SW 1271 (cell line): ENCODE data around the gene OR1F1.

Source experiments
- DNase-seq, 2 experiments: peaks; one replicate each; lab custom pipeline; 2025; lab: John Stamatoyannopoulos, UW

The OR1F1 gene

DNA sequence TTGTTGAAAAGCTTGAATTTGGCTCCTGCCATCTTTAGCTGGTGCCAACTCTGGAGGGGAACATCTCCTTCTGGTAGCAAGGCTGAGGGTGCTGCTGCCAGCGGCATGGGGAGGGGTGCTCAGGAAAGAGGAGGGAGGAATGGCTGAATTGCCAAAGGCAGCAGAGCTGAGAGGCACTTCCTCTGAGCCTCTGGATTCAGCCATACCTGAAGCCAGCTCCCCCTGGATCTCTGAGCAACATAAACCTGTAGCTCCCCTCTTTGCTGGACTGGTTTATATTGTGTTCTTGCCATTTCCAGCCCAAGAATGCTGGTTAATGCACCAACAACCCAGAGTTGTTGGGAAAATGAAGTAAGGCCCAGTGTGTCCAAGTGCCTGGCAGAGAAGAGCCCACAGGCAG lies 61.0 kb downstream of the OR1F1 start:
- no peak for DNase-seq

DNA sequence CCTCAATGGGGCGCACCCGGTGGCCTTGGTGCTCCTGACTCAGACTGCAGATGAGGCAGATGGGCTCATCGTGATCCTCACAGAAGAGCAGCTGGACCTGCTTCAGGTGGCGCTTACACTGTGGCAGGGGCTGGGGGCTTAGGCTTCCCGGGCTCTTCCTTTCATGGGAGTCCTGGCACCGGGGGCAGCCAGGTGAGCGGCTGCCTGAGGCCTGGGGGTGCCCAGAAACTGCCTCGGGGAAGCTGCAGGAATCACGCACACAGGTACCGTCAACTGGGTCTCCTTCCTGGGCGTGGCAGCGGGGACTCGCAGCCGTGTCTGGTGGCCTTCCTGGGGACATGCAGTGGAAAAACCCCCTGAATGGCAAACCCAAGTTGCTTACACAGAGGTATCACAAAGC lies 61.4 kb downstream of the OR1F1 start:
- no peak for DNase-seq

- no peak for DNase-seq
These were observed 65.0 kb downstream of the OR1F1 start for GRCh38 chr16:3252967-3253366.

DNA sequence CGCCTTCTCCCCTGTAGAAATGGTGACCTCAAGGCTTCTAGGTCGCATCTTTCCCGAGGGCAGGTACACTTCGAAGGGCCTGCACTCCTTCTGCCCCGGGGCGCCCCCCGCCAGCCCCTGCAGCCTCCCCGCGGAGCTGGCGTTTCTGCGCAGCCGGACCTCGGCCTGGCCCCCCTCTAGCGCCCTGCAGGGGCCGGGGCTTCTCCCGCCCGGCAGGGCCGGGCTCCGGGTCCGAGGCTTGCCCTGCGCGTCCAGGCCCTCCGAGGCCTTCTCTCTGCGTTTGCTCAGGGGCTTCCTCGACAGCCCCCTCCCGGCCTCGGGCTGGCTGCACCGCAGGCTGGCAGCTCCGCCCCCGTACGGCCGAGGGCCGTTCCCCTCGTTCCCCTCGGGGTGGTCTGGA lies 66.3 kb downstream of the OR1F1 start:
- no peak for DNase-seq
